IMR-90 (cell line): ENCODE data around the gene FBN1. TPM values are rescaled to one million over a fixed set of nuclear protein-coding genes. Genes with fewer than 3 reads are reported as not detected.

Experiments
- ATAC-seq: fragments of 200-7000 bp; cut with Tn5 transposase; 2 replicates; pipeline ENCODE4 v1.9.1; 2020; ENCODE audit warnings: low read depth, mild to moderate bottlenecking, moderate library complexity
- BruUV-seq: library from RNA; stranded (reverse); fragments of 400-500 nt; replicated peaks from 2 replicates; lab custom pipeline; 2021; lab: Mats Ljungman, UMichigan
- CTCF ChIA-PET: fragments of 300-600 bp; formaldehyde crosslinking; extraction: SDS; loops from one replicate; lab custom pipeline; 2021; ENCODE audit warnings: antibody characterized with exemption; lab: Yijun Ruan, JAX
- POLR2A ChIA-PET: fragments of 300-600 bp; sonication (Branson Sonifier 250); formaldehyde crosslinking; loops from one replicate; lab custom pipeline; 2022; ENCODE audit warnings: antibody characterized with exemption; ENCODE audit not compliant: unreplicated experiment; lab: Charles Lee
- DNase-seq: peaks from one replicate; pipeline ENCODE4 v3.0.0; 2013
- H2AFZ ChIP-seq: replicated peaks from 2 replicates; pipeline ENCODE3; 2013; ENCODE audit warnings: low read length, mild to moderate bottlenecking; ENCODE audit not compliant: poor library complexity
- H2AK5ac ChIP-seq: 2 replicates; pipeline ENCODE4 v1.6.1; 2013; ENCODE audit warnings: low read depth, low read length, inconsistent platforms
- H2AK9ac ChIP-seq: replicated peaks from 2 replicates; pipeline ENCODE3; 2013; ENCODE audit warnings: mild to moderate bottlenecking, low read depth, low read length, moderate library complexity; ENCODE audit not compliant: poor library complexity
- H2BK120ac ChIP-seq: 2 replicates; pipeline ENCODE4 v1.6.1; 2013; ENCODE audit warnings: low read depth, low read length, inconsistent platforms
- H2BK15ac ChIP-seq: 3 replicates; pipeline ENCODE4 v1.6.1; 2013; ENCODE audit warnings: low read depth, low read length, inconsistent platforms
- H2BK20ac ChIP-seq: 2 replicates; pipeline ENCODE4 v1.6.1; 2013; ENCODE audit warnings: low read depth, mild to moderate bottlenecking, inconsistent platforms, low read length, moderate library complexity
- H2BK5ac ChIP-seq: 2 replicates; pipeline ENCODE4 v1.6.1; 2013; ENCODE audit warnings: mild to moderate bottlenecking, low read depth, low read length, inconsistent platforms; ENCODE audit not compliant: poor library complexity, severe bottlenecking
- H3K14ac ChIP-seq: replicated peaks from 2 replicates; pipeline ENCODE4 v1.6.1; 2013; ENCODE audit warnings: low read depth, low read length, inconsistent platforms
- H3K18ac ChIP-seq: 2 replicates; pipeline ENCODE4 v1.6.1; 2013; ENCODE audit warnings: low read depth, low read length, control low read depth
- H3K23ac ChIP-seq: 2 replicates; pipeline ENCODE4 v1.6.1; 2013; ENCODE audit warnings: low read depth, low read length, inconsistent platforms
- H3K27ac ChIP-seq: 2 replicates; pipeline ENCODE4 v1.5.1; 2013; ENCODE audit warnings: mild to moderate bottlenecking, control low read depth, low read length; ENCODE audit not compliant: insufficient read depth
- H3K27me3 ChIP-seq: 2 replicates; pipeline ENCODE4 v1.6.1; 2013; ENCODE audit warnings: low read length; ENCODE audit not compliant: control insufficient read depth, insufficient read depth
- H3K36me3 ChIP-seq: 2 replicates; pipeline ENCODE4 v1.6.1; 2013; ENCODE audit warnings: low read length, mixed read lengths; ENCODE audit not compliant: control insufficient read depth, insufficient read depth
- H3K4ac ChIP-seq: 2 replicates; pipeline ENCODE4 v1.6.1; 2013; ENCODE audit warnings: low read depth, low read length, inconsistent platforms
- H3K4me1 ChIP-seq: 2 replicates; pipeline ENCODE4 v1.6.1; 2013; ENCODE audit warnings: low read length, mixed read lengths; ENCODE audit not compliant: control insufficient read depth, insufficient read depth
- H3K4me2 ChIP-seq: 2 replicates; pipeline ENCODE4 v1.6.1; 2013; ENCODE audit warnings: low read depth, mild to moderate bottlenecking, control low read depth, low read length, moderate library complexity
- H3K4me3 ChIP-seq: 2 replicates; pipeline ENCODE4 v1.5.1; 2013; ENCODE audit warnings: low read depth, mild to moderate bottlenecking, control low read depth, low read length, moderate library complexity; ENCODE audit not compliant: insufficient read depth
- H3K56ac ChIP-seq: 2 replicates; pipeline ENCODE4 v1.6.1; 2013; ENCODE audit warnings: low read length, inconsistent platforms; ENCODE audit not compliant: insufficient read depth; ENCODE audit errors: extremely low read depth
- H3K79me1 ChIP-seq, 2 experiments: 2 replicates each; pipeline ENCODE4 v1.6.1; 2013; ENCODE audit warnings: low read length in 2 of 2, inconsistent platforms in 1 of 2, low read depth in 1 of 2
- H3K9ac ChIP-seq: 2 replicates; pipeline ENCODE4 v1.6.1; 2013; ENCODE audit warnings: low read depth, low read length, control low read depth
- H3K9me1 ChIP-seq: 2 replicates; pipeline ENCODE4 v1.6.1; 2013; ENCODE audit warnings: low read length, inconsistent platforms; ENCODE audit not compliant: insufficient read depth
- H3K9me3 ChIP-seq: 2 replicates; pipeline ENCODE4 v1.6.1; 2013; ENCODE audit warnings: low read length; ENCODE audit not compliant: control insufficient read depth, insufficient read depth
- H4K20me1 ChIP-seq: 2 replicates; pipeline ENCODE4 v1.6.1; 2013; ENCODE audit warnings: low read length, inconsistent platforms; ENCODE audit not compliant: insufficient read depth
- H4K5ac ChIP-seq: 2 replicates; pipeline ENCODE4 v1.6.1; 2013; ENCODE audit warnings: mild to moderate bottlenecking, low read depth, low read length, control low read depth
- H4K8ac ChIP-seq, 2 experiments: 2 replicates each; pipeline ENCODE4 v1.6.1; 2013; ENCODE audit warnings: low read depth in 2 of 2, low read length in 2 of 2, control low read depth in 1 of 2, inconsistent platforms in 1 of 2
- H4K91ac ChIP-seq: 2 replicates; pipeline ENCODE4 v1.6.1; 2013; ENCODE audit warnings: low read depth, low read length, inconsistent platforms; ENCODE audit not compliant: insufficient read depth
- BHLHE40 ChIP-seq: fragments of 150-350 bp; IDR thresholded peaks from 2 replicates; pipeline ENCODE4 v1.6.1; 2016; ENCODE audit warnings: mild to moderate bottlenecking, low read depth, low read length
- CEBPB ChIP-seq: IDR thresholded peaks from 2 replicates; pipeline ENCODE4 v1.6.1; 2012; ENCODE audit warnings: low read depth, low read length, improper control_type of control experiment
- CHD1 ChIP-seq: IDR thresholded peaks from 2 replicates; pipeline ENCODE4 v1.6.1; 2012; ENCODE audit warnings: low read depth, low read length, improper control_type of control experiment
- FOS ChIP-seq: fragments of 150-350 bp; IDR thresholded peaks from 2 replicates; pipeline ENCODE4 v1.6.1; 2016; ENCODE audit warnings: low read depth, low read length
- MAFK ChIP-seq: IDR thresholded peaks from 2 replicates; pipeline ENCODE4 v1.6.1; 2012; ENCODE audit warnings: low read depth, low read length, improper control_type of control experiment
- MAZ ChIP-seq: IDR thresholded peaks from 2 replicates; pipeline ENCODE4 v1.6.1; 2012; ENCODE audit warnings: low read depth, mild to moderate bottlenecking, low read length, improper control_type of control experiment, moderate library complexity, borderline replicate concordance
- MXI1 ChIP-seq: IDR thresholded peaks from 2 replicates; pipeline ENCODE4 v1.6.1; 2012; ENCODE audit warnings: low read depth, mild to moderate bottlenecking, low read length, moderate library complexity, borderline replicate concordance
- NFE2L2 ChIP-seq: fragments of 150-350 bp; IDR thresholded peaks from 2 replicates; pipeline ENCODE4 v1.6.1; 2016; ENCODE audit warnings: low read depth, mild to moderate bottlenecking, low read length
- POLR2A ChIP-seq: IDR thresholded peaks from 2 replicates; pipeline ENCODE4 v1.6.1; 2012; ENCODE audit warnings: mild to moderate bottlenecking, low read depth, low read length
- RAD21 ChIP-seq: IDR thresholded peaks from 2 replicates; pipeline ENCODE4 v1.6.1; 2012; ENCODE audit warnings: low read length, improper control_type of control experiment
- RCOR1 ChIP-seq: IDR thresholded peaks from 2 replicates; pipeline ENCODE4 v1.6.1; 2012; ENCODE audit warnings: mild to moderate bottlenecking, low read length, improper control_type of control experiment; ENCODE audit not compliant: insufficient replicate concordance
- RFX5 ChIP-seq: IDR thresholded peaks from 2 replicates; pipeline ENCODE4 v1.8.0; 2012; ENCODE audit warnings: low read depth, mild to moderate bottlenecking, low read length, moderate library complexity
- SMC3 ChIP-seq: fragments of 150-350 bp; IDR thresholded peaks from 2 replicates; pipeline ENCODE4 v1.6.1; 2016; ENCODE audit warnings: low read depth, mild to moderate bottlenecking, antibody characterized with exemption, low read length, moderate library complexity
- WGBS, 2 experiments: methylation state at CpG; one replicate each; pipeline versions ENCODE4 v1.1.5 to v1.1.7; 2013; ENCODE audit warnings: missing lambda C conversion rate in 2 of 2; ENCODE audit not compliant: insufficient read length in 1 of 2; ENCODE audit errors: extremely low coverage in 2 of 2; 5-methylcytosine and 5-hydroxymethylcytosine counted together
- dilution Hi-C: fragments of 300-500 bp; cut with HindIII; formaldehyde crosslinking; loops from one replicate; pipeline ENCODE4 v1.14.3; 2018; ENCODE audit warnings: low sequenced_read_pairs; ENCODE audit not compliant: unreplicated experiment
- in situ Hi-C: fragments of 300-500 bp; cut with MboI; formaldehyde crosslinking; loops from 3 replicates; pipeline ENCODE4 v1.14.3; 2019; ENCODE audit warnings: low sequenced_read_pairs, inconsistent platforms, mixed read lengths
- intact Hi-C: fragments of 100-400 bp; cut with micrococcal nuclease; formaldehyde crosslinking; loops from 2 replicates; pipeline ENCODE4 v1.10.0; 2022
- polyA plus RNA-seq, 3 experiments: library from polyadenylated mRNA; depleted of rRNA; stranded (reverse); fragments of >200 nt; gene quantifications; 2 replicates each; pipeline ENCODE4 v1.2.3, GENCODE V29; 2012; ENCODE audit warnings: low replicate concordance in 1 of 3
- total RNA-seq: library from RNA; depleted of rRNA; stranded (reverse); fragments of >200 nt; gene quantifications from 2 replicates; pipeline ENCODE4 v1.2.3, GENCODE V29; 2012
- TF ChIP-seq, protein P1 (sequence below): fragments of 150-350 bp; IDR thresholded peaks from 2 replicates; pipeline ENCODE4 v1.6.1; 2016; ENCODE audit warnings: low read depth, mild to moderate bottlenecking, low read length, moderate library complexity, borderline replicate concordance
- TF ChIP-seq, protein P2 (sequence below): fragments of 150-350 bp; IDR thresholded peaks from 2 replicates; pipeline ENCODE4 v1.6.1; 2017; ENCODE audit warnings: mild to moderate bottlenecking, antibody characterized with exemption, low read length, low read depth
- TF ChIP-seq, protein P3 (sequence below): conservative IDR thresholded peaks from 2 replicates; pipeline ENCODE4 v1.5.1; 2012; ENCODE audit warnings: mild to moderate bottlenecking, low read depth, low read length, improper control_type of control experiment

The FBN1 gene
- total and polyA plus RNA-seq, 2 of the 4 experiments (the other 2 are of a cell fraction) = 134 to 283 TPM

DNA sequence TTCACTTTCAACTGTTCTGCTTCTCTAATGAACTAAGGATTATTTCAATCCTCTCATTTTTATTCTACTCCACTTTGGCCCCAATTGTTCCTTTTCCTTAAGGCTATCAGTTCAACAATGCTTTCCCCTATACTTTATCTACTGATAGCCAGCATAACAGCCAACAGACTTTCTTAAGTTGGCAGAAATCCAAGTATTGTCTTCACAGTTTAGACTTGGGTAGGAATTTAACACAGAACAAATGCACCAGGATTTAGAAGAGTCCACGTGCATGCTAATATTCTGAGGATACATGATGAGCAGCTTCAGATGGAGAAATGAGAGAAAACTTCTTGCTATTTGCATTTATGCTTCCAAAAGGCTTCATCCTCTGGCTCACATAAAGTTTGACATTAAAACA is 54.8 kb downstream of the FBN1 start:
- Histone ChIP-seq H3K9ac (no peak overlapping the region), H3K79me1 (peaks cover 17 to 48% of the 10 kb centered on the region in 2 experiments), H3K4me3 (no peak overlapping the region), H3K23ac (no peak overlapping the region), H4K8ac (no peak overlapping the region), H3K4me1 (peaks cover 3% of the 10 kb centered on the region; the same call in 1 of the 2 replicates), H3K4ac (no peak overlapping the region), H4K91ac (no peak overlapping the region), H2BK20ac (no peak overlapping the region), H2BK5ac (no peak overlapping the region), H3K18ac (no peak overlapping the region), H4K5ac (no peak overlapping the region), H3K9me1 (peaks cover 2% of the 10 kb centered on the region; the same call in 1 of the 2 replicates), H3K4me2 (no peak overlapping the region), H2AK5ac (no peak overlapping the region), H3K14ac (no peak overlapping the region), H2BK15ac (no peak overlapping the region), H3K27ac (no peak overlapping the region), H3K9me3 (no peaks in the 10 kb centered on the region), H2AK9ac (no peak overlapping the region), H3K27me3 (no peaks in the 10 kb centered on the region), H3K36me3 (peaks cover 11% of the 10 kb centered on the region; the same call in 1 of the 2 replicates), H2AFZ (no peak overlapping the region), H3K56ac (no peak overlapping the region), H2BK120ac (no peak overlapping the region), H4K20me1 (0 out of 2 replicates have a peak, but pooled peaks cover 5% of the 10 kb centered on the region)
- TF ChIP-seq RCOR1 (no peak), BHLHE40 (no peak), MXI1 (no peak), CHD1 (no peak), CEBPB (no peak), RFX5 (no peak), MAFK (no peak), MAZ (no peak), NFE2L2 (no peak), RAD21 (no peak), FOS (no peak), POLR2A (no peak), SMC3 (no peak)
- TF ChIP-seq, protein P1, sequence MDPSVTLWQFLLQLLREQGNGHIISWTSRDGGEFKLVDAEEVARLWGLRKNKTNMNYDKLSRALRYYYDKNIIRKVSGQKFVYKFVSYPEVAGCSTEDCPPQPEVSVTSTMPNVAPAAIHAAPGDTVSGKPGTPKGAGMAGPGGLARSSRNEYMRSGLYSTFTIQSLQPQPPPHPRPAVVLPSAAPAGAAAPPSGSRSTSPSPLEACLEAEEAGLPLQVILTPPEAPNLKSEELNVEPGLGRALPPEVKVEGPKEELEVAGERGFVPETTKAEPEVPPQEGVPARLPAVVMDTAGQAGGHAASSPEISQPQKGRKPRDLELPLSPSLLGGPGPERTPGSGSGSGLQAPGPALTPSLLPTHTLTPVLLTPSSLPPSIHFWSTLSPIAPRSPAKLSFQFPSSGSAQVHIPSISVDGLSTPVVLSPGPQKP = no peak
- TF ChIP-seq, protein P2, sequence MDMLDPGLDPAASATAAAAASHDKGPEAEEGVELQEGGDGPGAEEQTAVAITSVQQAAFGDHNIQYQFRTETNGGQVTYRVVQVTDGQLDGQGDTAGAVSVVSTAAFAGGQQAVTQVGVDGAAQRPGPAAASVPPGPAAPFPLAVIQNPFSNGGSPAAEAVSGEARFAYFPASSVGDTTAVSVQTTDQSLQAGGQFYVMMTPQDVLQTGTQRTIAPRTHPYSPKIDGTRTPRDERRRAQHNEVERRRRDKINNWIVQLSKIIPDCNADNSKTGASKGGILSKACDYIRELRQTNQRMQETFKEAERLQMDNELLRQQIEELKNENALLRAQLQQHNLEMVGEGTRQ = no peak
- TF ChIP-seq, protein P3, sequence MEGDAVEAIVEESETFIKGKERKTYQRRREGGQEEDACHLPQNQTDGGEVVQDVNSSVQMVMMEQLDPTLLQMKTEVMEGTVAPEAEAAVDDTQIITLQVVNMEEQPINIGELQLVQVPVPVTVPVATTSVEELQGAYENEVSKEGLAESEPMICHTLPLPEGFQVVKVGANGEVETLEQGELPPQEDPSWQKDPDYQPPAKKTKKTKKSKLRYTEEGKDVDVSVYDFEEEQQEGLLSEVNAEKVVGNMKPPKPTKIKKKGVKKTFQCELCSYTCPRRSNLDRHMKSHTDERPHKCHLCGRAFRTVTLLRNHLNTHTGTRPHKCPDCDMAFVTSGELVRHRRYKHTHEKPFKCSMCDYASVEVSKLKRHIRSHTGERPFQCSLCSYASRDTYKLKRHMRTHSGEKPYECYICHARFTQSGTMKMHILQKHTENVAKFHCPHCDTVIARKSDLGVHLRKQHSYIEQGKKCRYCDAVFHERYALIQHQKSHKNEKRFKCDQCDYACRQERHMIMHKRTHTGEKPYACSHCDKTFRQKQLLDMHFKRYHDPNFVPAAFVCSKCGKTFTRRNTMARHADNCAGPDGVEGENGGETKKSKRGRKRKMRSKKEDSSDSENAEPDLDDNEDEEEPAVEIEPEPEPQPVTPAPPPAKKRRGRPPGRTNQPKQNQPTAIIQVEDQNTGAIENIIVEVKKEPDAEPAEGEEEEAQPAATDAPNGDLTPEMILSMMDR = no peak
- in situ Hi-C loops (no loop called here), dilution Hi-C loops (no loop called here), intact Hi-C loops (no loop called here)
- POLR2A ChIA-PET = no interaction called here
- CTCF ChIA-PET = no interaction called here
- WGBS, 2 experiments = no CpG with 5 or more reads among the region's 1 CpG
- DNase-seq (no peak), ATAC-seq (no peak)
- no TSS peak for BruUV-seq
